Measurements from ENCODE around the gene TRIM47. TPM values are rescaled to one million over a fixed set of nuclear protein-coding genes. Genes with fewer than 3 reads are reported as not detected.

TRIM47 gene
- total RNA-seq, 1 donor from 2014 or later, result 27.5 TPM

DNA sequence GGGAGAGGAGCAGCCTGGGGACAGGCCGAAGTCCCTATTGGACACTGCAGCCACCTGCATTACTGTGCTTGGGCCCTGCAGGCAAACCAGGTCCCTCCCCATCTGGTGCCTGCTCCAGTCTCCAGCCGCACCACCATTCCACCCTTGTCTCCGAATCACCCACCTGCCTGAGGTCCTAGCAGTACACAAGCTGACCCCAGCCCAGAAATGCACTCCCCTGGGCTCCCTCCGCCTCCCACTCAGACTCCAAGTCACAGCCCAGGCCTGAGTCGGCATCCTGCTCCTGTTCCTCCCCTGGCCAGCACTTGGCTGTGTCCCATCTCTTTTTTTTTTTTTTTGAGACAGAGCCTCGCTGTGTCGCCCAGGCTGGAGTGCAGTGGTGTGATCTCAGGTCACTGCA lies 40.5 kb downstream of the TRIM47 start:
- Histone ChIP-seq H3K27me3 (ENCODE audit: low read depth) (no peaks in the 10 kb centered on the region), H3K27ac (replicated peaks) (peak overlapping the region; percentile 12), H3K4me3 (no peak overlapping the region), H3K4me1 (peaks cover 21% of the 10 kb centered on the region), H3K9me3 (replicated peaks) (no peaks in the 10 kb centered on the region), H3K36me3 (peaks cover 9% of the 10 kb centered on the region)
- DNase-seq, result no peak
- intact Hi-C loops (cut with micrococcal nuclease), result no loop called here
- TF ChIP-seq, protein P1, sequence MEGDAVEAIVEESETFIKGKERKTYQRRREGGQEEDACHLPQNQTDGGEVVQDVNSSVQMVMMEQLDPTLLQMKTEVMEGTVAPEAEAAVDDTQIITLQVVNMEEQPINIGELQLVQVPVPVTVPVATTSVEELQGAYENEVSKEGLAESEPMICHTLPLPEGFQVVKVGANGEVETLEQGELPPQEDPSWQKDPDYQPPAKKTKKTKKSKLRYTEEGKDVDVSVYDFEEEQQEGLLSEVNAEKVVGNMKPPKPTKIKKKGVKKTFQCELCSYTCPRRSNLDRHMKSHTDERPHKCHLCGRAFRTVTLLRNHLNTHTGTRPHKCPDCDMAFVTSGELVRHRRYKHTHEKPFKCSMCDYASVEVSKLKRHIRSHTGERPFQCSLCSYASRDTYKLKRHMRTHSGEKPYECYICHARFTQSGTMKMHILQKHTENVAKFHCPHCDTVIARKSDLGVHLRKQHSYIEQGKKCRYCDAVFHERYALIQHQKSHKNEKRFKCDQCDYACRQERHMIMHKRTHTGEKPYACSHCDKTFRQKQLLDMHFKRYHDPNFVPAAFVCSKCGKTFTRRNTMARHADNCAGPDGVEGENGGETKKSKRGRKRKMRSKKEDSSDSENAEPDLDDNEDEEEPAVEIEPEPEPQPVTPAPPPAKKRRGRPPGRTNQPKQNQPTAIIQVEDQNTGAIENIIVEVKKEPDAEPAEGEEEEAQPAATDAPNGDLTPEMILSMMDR (IDR thresholded peaks at IDR 0.05; ENCODE audit: borderline replicate concordance), result no peak

DNA sequence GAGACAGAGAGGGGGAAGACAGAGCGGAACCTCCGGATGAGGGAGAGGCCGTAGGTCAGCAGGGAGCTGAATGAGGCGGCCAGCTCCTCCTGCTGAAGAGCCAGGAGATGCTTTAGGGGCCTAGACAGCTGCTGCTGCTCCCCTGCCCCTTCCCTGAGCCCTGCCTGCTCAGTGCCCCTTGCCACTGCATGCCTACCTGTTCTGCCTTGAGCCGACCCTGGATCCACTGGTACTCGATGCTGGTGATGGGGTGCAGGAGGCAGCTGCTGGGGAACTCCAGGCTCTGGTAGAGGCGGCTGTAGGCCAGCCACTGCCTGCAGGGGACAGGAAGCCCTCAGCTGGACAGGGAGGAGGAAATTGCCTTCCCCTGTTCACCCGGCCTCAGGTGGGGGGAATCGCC lies 41.8 kb downstream of the TRIM47 start:
- intact Hi-C loops (cut with micrococcal nuclease), result no loop called here
- Histone ChIP-seq H3K27me3 (ENCODE audit: low read depth) (no peaks in the 10 kb centered on the region), H3K9me3 (replicated peaks) (no peaks in the 10 kb centered on the region), H3K36me3 (peaks cover 9% of the 10 kb centered on the region), H3K4me1 (peaks cover 33% of the 10 kb centered on the region), H3K4me3 (no peak overlapping the region), H3K27ac (replicated peaks) (no peak overlapping the region)
- DNase-seq, result no peak
- TF ChIP-seq, protein P1 (IDR thresholded peaks at IDR 0.05; ENCODE audit: borderline replicate concordance), result no peak

DNA sequence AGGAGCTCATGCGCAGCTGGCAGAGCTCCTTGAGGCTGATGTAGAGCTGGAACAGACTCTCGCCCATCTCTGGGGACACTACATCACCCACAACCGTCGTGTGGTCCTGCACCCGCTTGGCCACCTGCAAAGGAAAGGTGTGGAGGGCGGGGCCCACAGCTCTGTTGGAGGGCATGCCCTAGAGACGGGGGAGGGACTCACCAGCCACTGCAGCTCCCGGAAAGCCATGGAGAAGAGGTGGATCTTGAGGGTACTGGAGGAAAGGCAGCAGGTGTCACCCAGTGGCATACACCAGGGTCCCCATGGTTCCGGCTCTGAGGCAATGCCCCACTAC lies 42.8 kb downstream of the TRIM47 start:
- Histone ChIP-seq H3K4me3 (no peak overlapping the region), H3K36me3 (peaks cover 9% of the 10 kb centered on the region), H3K9me3 (replicated peaks) (no peaks in the 10 kb centered on the region), H3K27ac (replicated peaks) (no peak overlapping the region), H3K4me1 (peaks cover 33% of the 10 kb centered on the region), H3K27me3 (ENCODE audit: low read depth) (no peaks in the 10 kb centered on the region)
- no peak for DNase-seq
- TF ChIP-seq, protein P1 (IDR thresholded peaks at IDR 0.05; ENCODE audit: borderline replicate concordance), result no peak
- intact Hi-C loops (cut with micrococcal nuclease), result no loop called here

DNA sequence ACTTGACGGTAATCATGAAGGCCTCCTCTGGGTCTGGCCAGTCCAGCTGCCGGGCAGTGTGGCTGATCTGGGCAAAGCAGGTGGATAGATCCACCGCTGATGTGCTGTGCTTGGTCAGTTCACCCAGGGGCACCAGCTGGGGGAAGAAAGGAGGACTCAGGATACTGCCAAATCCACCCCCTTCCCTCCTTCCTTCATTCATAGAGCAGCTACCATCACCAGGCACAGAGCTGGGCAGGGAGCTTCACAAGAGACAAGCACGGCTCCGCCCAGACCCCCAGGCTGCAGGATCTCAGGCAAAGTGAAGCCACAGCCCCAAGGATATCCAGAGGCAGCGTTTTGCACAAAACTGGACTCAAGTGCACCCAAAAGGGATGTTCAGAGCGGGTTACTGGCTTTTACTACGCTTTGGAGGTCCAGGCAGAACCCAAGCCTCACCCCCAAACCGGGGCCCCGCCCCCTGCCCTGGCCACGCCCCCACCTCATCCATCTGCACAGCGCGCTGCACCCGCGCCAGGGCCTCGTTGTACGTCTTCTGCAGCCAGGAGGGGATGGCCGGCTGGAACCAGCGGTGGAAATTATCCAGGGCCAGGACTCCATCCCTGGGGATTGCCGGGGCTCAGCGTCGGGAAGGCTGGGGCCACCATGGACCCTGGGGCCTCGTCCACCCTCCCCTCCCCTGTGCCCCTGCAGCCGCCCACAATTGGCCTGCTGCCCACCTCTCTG lies 43.3 kb downstream of the TRIM47 start:
- H3K27ac ChIP-seq (replicated peaks), result no peak overlapping the region
- DNase-seq, result no peak
- peaks cover 12% of the 10 kb centered on the region for H3K36me3 ChIP-seq
- H3K9me3 ChIP-seq (replicated peaks), result no peaks in the 10 kb centered on the region
- intact Hi-C loops (cut with micrococcal nuclease), result no loop called here
- H3K4me3 ChIP-seq, result no peak overlapping the region
- H3K27me3 ChIP-seq (ENCODE audit: low read depth), result no peaks in the 10 kb centered on the region
- H3K4me1 ChIP-seq, result peaks cover 33% of the 10 kb centered on the region
- TF ChIP-seq, protein P1 (IDR thresholded peaks at IDR 0.05; ENCODE audit: borderline replicate concordance), result no peak

DNA sequence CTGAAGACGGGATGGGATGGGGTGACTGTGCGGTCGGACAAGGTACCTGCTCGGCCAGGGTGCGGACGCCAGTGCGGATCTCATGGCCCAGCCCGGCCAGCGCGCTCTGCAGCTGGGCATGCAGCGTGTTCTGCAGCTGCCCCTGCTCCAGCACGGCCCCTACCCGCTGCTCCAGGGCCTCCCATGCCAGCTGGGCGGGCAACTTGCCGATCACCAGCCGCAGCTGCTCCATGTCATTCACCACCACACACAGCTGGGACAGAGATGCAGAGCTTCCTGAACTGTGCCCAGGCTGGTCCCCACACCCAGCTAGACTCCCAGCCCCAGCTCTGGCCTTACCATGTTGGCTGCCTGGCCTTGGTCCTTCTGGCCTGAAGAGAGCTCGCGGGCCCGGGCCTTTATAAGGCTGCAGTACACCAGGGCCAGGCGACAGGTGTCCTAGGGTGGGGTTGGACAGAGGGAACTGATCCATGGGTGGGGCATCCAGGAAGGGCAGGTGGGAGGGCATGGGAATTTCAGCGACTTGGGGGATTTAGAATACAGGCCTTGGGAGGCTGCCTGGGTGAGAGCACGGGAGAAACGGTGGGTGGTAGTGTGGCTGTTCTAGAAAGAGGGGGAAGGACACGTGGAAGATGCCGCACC lies 44.0 kb downstream of the TRIM47 start:
- Histone ChIP-seq H3K4me3 (no peak overlapping the region), H3K27me3 (ENCODE audit: low read depth) (no peaks in the 10 kb centered on the region), H3K4me1 (peaks cover 33% of the 10 kb centered on the region), H3K9me3 (replicated peaks) (no peaks in the 10 kb centered on the region), H3K36me3 (peaks cover 16% of the 10 kb centered on the region), H3K27ac (replicated peaks) (no peak overlapping the region)
- TF ChIP-seq, protein P1 (IDR thresholded peaks at IDR 0.05; ENCODE audit: borderline replicate concordance), result no peak
- intact Hi-C loops (cut with micrococcal nuclease), result no loop called here
- no peak for DNase-seq

Measured in left ventricle myocardium inferior (tissue), 1 donor.